AG20443 (cell line): ENCODE measurements around the gene WFDC8.

Experiments used
- DNase-seq: peaks from one replicate; pipeline ENCODE4 v3.0.0; 2012; ENCODE audit warnings: low spot score, mixed read lengths

Gene WFDC8

DNA sequence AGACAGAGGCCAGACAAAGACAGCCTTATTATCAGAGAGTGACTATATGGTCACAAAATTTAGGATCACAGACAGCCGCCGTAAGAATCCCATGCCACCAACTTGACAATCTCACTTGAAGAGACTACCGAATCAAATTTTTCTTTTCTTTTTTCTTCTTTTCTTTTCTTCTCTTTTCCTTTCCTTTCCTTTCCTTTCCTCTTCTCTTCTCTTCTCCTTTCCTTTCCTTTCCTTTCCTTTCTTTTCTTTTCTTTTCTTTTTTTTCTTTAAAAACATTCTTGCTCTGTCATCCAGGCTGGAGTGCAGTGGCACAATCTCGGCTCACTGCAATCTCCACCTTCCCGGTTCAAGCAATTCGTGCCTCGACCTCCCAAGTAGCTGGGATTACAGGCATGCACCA lies 30.7 kb downstream of the WFDC8 start:
- no peak for DNase-seq

DNA sequence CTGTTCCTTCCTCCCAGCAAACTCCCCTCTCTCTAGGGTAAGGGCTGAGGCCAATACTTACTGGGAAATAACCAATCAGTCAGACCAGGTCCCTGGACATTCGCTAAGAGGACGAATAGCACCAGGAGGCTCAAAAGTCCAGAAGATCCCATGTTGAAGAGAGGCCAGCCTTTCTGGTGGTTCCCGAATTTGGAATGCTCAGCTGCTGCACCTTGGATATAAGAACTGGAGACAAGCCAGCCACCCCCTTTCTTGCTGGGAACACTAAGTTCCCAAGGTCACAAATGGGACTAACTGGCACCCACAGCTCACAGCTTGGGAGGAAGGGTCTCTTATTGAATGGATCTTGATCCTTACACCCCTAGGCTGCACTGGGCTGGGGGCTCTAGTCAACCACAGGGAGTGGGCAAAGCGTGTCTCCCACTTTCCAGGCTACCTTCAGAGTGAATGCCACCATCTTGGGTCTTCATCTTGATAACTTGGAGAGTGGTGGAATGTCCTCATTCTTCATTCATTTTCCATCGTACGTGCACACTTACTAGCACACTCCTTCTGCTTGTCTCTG lies 31.8 kb downstream of the WFDC8 start, which contains the start of gene EPPIN:
Gene EPPIN, minus strand, starts transcription at position 196 of the 565 bp plus-strand sequence. Its CDS starts 44 bp downstream, at position 152.
- no peak for DNase-seq

DNA sequence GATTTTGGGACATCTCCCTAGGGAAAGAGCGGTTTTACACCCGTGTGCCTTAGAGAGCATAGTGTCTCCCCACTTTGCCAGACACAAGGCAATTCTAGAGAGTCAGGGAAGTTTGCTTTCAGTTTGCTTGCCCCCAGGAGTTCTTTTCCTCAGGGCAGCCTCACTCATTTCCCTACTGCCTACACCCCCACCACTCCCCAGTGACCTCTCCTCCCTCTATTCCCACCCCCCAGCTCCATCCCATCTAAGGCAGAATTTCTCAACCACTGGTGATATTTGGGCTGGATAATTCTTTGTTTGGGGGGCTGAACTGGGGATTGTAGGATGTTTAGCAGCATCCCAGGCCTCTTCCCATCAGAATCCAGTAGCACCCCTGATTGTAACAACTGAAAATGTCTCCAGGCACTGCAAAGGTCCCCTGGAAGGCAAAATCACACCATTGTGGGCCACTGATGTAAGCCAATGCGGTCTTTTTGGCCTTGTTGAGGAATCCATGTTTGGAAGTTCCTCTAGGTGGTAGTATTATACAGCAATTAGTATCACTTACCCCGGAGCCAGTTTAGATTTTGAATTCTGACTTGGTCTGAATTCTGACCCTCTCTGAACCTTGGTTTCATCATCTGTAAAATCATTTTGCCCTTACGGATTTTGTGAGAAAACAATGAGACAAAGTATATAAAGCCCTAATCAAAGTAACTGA lies 33.2 kb downstream of the WFDC8 start:
- DNase-seq = peak; percentile 61

DNA sequence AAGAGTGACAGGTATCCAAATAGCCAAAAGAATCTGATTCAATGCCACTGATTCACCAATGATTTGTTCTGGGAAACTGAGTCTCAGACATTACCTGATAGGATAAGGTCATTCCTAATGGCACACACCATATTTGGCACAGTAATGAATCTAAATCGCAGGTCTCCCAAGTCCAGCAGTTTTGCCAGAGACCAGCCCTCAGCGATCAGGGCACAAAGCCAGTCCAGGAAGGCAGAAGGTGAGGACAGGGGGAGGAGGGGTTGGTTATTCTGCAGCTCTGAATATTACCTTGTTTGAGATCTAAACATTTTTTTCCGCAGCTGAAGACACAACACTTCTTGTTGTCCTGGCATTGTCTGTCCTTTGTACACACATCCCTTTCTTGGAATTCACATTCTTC lies 33.7 kb downstream of the WFDC8 start:
- no peak for DNase-seq

DNA sequence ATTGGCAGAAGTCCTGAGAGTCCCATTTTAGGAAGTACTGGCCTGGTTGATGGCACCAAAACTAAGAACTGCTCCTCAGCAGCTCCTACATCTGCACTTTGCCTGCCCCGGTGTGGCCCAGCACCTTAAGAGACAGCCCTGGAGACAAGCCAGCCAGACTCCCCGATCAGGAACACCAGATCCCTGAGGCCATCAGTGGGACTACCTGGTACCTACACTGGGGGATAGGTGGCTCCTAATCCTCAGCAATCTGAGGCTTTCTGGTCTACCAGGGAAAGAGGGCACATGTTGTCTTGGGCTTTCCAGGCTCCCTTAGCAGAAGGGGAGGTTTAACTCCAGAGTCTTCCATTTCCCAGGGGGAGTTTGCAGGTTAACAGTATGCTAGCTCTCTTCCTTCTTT lies 39.7 kb downstream of the WFDC8 start, which contains the start of gene WFDC6:
Gene WFDC6, minus strand, starts transcription at position 101 of the 400 bp plus-strand sequence. Its CDS starts 75 bp downstream, at position 26.
- no peak for DNase-seq

DNA sequence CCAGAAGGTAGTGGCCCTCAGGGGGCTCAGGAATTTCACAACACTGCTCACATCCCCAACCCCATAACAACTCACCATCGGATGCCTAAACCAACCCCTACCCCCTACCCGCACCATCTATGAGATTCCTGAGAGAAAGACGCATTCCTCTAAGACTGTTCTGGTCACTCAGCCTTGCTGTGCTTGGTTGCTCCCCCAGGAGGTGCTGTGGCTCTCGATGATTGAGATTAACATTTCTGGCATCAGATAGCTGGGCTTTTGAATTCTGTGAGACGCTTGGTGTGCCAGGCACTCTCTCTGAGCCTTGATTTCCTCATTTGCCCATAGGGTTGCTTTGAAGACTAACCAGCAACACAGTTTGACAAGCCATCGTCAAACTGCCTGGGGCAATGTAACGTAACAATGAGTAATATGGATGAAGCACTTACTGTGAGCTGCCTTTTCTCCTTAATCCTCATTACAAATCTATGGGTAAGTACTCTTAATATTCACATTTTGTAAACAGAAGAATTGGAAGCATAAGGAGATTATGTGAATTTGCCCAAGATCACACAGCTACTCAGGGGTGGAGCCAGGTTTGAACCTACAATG lies 40.8 kb downstream of the WFDC8 start:
- no peak for DNase-seq

DNA sequence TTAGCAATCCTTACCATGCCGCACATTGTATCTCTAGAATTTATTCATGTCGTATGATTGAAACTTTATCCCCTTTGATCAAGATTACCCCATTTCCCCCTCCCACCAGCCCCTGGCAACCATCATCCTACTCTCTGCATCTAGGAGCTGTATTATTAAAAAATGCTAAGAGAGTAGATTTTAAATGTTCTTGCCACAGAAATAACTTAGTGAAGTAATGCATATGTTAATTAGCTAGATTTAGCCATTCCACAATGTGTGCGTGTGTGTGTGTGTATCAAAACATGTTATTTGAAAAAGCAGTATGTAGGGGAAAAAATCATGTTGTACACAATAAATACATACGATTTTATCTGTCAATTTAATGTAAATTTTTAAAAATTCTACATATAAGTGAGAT lies 51.8 kb downstream of the WFDC8 start:
- no peak for DNase-seq

DNA sequence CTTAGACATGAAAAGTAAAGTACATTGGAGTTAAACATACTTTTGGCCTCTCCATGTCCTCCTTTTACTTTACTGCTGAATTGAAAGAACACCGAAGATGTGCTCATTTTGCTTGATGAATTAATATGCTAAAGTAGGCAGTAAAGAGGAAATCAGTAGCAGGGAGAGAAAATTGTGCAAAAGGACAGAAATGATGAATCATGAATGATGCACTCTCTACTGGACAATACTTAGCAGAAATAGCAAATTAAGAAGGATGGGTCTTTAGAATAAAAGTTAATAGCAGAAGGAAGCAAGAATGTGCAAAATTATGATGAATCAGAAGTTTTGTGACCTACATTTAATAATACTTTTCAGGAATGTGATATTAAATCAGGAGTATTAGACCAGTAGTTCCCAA lies 55.3 kb downstream of the WFDC8 start:
- DNase-seq = no peak

DNA sequence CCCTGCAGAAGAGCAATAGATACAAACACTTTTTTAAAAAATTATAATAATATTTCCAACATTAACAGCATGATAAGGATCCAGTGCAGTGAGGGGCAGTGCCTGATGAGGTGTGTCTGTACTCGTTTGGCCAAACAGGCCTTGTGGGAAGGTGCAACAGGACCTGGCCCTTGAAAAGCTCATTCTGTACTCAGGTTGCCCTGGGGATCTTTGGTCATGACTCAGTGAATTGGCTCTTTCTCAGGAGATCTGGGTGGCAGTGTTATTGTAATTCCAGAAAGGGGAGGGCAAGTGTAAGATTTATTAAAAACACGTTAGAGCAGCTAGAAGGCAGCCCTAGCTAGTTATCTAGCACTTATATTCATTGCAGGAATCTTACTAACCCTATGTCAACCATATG lies 60.8 kb downstream of the WFDC8 start:
- no peak for DNase-seq

DNA sequence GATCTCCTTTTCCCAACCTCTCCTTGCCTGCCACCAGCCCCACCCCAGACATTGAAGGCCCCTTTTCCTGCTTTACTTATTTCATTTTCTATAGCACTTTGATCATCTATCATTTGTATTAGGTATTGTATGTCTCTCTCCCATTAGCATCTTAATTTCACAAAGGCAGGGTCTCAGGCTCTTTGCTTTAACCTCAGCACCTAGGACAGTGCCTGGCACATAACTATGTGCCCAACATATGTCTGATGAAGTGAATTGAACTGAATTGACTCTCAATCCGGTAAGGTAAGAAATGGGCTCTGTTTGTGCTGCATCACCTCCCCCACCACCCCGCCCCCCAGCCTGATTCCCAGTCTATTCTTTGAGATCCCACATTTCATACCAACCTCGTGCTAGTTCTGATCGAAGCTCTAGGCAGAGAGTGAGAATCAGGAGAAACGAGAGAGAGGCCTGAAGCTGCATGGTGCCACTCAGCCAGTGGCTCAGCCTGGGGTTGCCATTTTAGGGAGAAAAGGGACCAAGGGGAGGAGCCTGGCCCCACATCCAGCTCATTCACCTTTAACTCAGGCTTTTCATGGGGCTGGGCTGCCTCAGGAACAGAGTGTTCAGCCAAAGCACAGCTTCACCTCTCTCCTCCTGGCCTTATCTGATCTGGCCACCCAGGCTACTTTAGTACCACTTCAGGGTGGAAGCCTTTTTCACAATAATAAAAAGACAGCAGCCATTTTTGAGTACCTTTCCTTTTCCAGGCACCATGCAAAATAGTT lies 63.8 kb downstream of the WFDC8 start, which contains the start of gene SPINT3:
Gene SPINT3, minus strand, starts transcription at position 476 of the 767 bp plus-strand sequence. Its CDS starts 14 bp downstream, at position 462.
- DNase-seq = no peak

DNA sequence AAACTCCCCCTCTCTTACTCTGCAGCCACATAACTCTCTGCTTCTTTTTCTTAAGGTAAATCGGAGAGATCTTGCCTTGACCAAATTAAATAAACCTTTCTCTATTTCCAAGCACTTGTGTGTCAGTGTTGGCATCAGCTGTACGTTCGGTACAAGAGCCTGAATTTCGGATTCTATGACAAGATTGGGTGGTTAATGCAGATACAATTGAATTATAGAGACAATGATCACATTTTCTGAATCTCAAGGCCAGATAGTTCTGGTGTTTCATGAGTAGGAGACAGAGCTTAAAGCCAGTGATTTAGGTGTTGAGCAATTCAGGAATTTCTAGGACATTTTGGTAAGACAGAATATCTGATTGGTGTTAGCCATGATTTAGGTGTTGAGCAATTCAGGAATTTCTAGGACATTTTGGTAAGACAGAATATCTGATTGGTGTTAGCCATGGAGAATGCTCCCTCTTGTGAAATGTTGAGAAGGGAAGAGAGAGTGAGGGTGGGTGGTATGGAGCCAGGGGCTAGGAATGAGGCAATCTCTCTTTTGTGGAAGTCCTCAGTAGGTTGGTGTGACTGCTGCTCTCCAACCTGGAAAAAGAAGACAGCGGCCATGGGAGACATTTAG lies 68.7 kb downstream of the WFDC8 start:
- no peak for DNase-seq

DNA sequence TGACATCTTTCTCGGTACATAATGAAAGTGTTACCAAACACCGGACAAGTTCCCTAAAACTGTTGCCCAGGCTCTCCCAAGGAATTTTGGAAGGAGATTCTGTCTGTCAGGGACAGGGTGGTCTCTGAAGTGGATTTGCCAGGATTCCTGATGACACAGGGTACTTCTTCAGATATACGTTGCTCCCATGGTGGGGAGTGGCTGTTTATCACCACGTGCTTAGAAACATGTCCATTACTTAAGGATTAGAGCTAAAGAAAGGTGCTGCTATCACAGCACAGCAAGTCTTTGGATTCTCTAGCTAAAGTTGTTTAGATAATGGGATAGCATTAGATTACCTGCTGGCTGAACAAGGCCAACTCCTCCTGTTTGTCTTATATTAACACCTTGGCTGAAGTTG lies 70.0 kb downstream of the WFDC8 start:
- no peak for DNase-seq

DNA sequence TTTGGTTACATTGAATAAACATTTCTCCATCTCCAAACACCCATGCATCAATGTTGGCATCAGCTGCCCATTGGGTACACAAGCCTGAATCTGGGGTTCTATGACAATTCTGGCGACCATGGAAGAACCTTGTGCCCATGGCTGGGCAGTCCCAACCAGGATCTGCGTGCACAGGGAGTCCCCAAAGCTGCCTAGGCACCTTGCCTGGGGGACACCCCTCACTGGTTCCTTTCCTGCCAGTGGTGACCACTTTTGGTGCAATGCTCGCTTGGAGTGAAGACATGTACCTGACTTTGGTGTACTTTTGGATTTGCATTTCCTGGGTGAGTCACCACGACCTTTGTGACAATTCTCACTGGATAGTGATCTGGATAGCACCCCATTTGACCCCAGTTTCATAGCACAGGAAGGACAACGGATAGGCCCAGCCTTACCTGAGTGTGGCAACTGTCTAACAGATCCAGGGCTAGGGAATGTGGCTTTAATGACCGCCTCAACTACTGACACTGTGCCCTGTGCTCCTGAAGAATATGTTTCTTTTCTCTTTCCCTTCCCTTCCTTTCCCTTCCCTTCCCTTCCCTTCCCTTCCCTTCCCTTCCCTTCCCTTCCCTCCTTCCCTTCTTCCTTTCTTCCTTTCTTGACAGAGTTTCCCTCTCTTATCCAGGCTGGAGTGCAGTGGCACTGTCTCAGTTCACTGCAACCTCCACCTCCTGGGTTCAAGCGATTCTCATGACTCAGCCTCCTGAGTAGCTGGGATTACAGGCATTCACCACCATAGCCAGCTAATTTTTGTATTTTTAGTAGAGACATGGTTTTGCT lies 70.8 kb downstream of the WFDC8 start:
- no peak for DNase-seq

DNA sequence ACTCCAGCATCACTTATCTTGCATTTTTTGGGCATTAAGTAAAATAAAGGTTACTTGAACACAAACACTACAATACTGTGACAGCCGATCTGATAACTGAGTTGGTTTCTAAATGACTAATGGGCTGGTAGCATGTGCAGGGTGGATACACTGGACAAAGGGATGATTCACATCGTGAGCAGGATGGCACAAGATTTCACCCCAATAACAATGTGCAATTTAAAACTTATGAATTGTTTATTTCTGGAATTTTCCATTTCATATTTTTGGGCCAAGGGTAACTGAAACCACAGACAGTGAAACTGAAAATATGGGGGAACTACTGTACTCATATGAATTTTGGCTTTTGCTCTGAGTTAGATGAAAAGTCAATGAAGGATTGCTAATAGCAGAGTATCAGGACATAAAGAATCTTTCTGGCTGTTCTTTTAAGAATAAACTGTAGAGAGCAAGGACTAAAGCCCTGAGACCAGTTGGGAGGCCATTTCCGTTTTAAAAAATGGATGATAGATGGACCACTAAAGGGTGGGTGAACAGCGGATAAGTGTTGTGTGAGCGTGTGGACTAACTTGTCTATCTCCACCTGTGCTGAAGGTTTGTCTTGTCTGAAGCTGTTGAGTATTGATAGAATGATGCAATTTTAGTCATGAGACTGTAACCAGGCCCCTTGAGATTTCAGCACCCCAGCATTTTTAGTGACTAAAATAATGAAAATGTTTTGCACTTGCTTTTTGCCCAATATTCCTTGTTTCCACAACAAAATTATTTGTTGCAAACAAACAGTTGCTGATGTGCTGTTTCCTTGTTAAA lies 71.9 kb downstream of the WFDC8 start:
- DNase-seq = no peak

DNA sequence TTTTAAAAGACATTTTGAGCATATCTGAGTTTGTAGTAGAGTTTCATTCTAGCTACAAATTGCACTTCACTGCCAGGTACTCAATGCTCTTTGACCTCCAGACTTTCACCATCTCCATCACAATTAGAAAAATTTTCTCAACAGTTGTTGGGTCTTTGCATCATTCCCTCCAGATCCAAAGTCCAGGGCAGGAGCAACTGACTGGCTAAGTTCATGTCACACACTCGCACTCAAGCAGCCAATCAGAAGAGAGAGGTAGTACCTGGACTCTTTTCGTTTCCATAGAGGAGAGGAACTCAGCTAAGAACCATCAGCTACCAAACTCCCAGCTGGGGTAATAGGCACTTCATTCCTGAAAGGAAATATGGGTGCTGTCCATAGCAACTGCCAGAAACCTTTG lies 72.7 kb downstream of the WFDC8 start:
- no peak for DNase-seq

DNA sequence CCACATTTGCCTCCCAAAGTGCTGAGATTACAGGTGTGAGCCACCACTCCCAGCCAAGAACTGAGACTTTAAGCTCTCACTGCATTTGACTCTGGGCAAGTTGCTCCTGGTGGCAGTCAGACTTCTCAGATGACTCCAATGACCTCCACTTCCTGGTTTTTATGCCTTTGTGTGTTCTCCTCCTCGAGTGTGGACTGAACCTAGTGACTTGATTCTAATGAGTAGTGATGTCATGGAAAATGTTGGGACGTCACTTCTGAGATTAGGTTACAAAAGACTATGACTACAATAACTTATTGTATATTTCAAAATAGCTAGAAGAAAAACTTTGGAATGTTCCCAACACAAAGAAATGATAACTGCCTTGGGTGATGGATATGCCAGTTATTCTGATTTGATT lies 75.7 kb downstream of the WFDC8 start:
- no peak for DNase-seq

DNA sequence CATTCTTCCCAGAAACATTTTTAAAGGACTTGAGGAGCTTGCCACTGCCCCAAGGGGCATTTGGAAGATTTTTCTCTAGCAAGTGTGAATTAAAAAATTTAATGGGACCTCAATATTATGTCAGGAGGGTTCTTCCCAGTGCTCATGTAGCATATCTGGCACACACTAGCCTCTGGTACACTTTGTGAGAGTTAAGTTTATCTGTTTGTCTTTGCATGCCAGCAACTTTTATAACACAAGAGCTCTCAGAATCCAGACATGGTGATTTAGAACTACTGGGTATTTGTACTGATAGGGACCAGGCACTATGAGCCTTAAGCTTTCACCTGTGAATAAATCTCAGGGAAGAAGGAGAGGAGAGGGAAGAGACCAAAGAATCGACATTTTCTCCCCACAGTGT lies 76.5 kb downstream of the WFDC8 start:
- DNase-seq = no peak
